HG02970 (cell line): ENCODE data around the gene CCDC30.
A peak's percentile ranks its signal among the peaks of the same experiment; 100 is the strongest.

Experiments used
- ATAC-seq: cut with Tn5 transposase; IDR thresholded peaks from one replicate; pipeline ENCODE4 v1.9.1; 2021; ENCODE audit warnings: mild to moderate bottlenecking, moderate library complexity, moderate number of reproducible peaks; ENCODE audit not compliant: unreplicated experiment, low FRiP score

Gene CCDC30

DNA sequence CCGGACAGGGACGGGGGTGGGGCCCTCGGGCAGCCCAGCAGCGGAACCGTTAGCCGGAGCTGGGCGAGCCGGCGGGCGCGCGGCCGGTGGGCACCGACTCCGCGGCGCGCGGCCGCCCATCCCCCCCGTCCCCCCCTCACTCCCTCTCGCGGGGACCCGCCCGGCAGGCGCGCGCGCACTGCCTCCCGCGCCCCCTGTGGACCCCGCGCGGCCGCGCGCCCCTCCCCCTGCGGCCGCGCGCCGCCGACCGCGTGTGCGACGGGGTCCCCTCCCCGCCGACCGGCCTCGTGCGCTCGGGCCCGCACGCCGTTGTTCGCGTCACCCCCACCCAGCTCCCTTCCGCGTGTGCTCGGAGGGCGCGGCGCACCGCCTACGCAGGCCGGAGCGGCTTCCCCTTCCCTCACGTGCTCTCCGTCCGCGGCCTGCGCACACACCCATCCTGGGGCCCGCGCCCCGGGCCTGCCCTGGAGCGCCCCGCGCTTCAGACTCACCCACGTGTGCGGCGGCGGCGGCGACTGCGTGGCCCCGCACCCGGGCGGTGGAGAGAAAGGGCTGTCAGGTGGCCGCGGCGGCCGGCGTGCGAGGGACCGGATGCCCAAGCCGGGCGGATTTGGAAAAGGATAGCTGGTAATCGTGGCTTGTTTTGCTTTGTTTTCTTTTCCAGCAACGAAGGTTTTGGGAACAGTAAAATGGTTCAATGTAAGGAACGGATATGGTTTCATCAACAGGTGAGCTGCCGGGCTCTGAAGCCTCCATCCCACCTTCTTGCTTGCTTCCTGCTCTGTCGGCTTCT is 219.8 kb downstream of the CCDC30 start:
- ATAC-seq: peak; percentile 37

DNA sequence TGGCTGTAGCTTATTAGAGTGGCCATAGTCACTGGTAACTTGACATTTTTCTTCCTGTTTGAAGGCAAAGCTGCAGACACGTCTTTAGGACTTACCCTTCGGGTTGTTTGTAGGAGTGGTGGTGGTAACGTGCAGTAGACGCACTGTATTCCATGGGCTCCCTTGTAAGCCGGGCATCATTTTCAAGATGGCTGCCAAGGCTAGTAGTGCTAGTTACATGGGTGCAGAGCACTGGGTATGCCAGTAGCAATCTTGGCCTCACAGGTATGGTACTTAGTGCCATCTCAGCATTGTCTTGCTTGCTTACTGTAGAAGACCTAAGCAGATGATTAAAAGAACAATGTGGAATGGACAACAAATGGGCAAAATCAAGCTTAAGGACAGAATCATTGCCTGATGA is 221.1 kb downstream of the CCDC30 start:
- ATAC-seq: no peak

DNA sequence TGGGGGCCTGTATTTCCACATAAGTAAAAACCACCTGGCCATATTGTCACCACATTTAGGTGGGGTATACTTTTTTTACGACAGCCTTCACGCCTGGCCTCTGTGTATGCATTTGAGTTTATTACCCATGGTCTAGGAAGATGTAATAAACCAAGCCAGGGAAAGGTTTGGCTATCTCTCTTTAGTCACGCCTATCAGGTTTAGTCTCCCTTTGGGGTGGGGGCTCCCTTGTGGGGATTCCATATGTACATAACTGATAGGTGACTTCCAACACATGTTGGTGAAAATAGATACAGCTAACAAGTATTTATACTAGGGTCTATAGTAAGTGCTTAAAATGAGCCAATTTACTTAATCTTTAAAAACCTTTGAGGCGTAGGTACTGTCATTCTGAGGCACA is 223.3 kb downstream of the CCDC30 start:
- no peak for ATAC-seq

DNA sequence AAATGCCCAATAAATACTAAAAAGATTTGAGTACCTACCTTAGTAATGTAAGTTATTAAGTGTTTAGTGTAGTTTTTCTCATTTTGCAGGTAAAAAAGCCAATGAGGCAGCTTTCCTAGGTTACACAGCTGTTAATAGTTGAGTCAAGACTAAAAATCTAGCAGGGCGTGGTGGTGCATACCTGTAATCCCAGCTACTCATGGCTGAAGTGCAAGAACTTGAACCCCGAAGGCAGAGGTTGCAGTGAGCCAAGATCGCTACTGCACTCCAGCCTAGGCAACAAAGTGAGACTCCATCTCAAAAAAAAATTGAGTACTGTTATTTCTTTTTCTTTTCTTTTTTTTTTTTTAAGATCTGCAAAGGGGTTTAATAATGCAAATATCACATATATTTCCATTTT is 226.8 kb downstream of the CCDC30 start:
- ATAC-seq: no peak

DNA sequence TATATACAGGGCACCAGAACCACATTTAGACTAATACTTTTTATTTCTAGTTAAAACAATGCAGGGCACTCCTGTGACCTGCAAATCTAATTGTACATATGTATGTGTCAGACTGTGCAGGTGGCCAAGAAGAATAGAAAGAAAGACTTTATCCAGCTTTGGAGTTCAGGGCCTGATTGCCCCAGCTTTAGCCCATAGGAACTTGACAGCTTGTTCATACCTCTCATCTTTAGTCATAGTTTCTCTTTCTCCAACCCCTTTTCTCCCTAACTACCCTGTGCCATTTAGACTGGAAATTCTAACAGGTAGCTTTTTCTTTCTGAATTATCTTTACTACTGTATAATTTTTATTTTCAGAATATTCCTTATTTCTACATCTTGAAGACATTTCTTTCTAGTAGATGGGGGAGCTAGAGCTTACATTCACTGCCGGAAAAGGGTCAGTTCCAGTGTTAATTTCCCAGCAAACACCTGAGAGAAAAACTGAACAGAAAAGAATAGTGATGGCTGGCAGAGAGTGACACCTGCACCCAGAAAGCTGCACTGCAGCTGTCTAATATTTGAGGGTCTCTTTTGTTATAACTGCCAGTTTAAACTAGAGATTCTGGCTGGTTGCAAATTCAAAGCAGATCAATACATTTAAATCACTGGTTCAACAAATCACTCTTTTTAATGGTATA is 227.5 kb downstream of the CCDC30 start:
- no peak for ATAC-seq

DNA sequence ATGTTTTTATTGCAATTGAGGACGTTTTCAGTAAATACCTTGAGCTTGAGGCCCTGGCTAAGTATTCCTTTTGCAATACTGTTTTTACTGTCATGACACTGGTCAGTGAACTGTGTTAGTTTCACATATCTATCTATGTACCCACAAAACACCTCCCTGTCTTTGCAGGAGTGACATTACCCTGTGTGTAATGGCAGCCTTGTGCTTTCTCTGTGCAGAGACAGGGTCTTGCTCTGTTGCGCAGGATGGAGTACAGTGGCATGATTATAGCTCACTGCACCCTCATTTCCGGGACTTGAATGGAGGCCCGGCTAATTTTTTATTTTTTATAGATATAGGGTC is 228.0 kb downstream of the CCDC30 start:
- ATAC-seq: no peak

DNA sequence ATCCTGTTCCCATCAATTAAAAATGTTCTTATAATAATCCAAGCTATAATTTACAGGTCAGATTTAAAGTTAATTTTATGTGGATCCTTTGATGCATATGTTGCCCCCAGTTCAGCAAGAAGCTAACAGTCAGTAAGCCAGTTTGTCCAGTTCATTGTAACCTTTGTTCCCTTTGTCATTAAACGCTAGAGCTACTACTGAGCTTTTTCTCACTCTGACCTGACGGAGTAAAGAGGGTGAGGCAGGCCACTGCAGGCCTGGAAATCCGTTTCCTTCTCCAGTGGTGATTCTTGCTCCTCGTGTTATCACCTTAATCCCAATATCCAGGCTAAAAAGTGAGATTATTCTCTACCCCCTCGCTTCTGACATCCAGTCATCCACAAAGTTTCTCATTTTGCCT is 229.4 kb downstream of the CCDC30 start:
- ATAC-seq: no peak

DNA sequence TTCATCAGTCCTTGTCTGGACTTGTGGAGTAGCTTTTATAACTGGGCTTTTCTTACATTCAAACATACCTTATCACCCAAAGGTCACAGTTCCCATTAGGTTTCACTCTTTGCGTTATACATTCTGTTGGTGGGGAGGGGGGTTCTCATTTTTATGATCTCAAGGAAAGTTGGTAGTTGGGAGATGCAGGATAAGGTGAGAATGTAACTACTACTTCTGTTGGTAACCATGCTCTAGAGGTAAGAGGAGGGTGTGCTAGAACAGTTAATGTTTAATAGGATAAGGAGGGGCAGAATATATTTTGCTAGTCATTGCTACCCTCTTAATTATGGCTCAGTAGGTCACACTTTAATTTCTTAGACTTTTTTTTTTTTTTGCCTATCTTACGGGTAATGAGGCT is 229.8 kb downstream of the CCDC30 start:
- ATAC-seq: no peak

DNA sequence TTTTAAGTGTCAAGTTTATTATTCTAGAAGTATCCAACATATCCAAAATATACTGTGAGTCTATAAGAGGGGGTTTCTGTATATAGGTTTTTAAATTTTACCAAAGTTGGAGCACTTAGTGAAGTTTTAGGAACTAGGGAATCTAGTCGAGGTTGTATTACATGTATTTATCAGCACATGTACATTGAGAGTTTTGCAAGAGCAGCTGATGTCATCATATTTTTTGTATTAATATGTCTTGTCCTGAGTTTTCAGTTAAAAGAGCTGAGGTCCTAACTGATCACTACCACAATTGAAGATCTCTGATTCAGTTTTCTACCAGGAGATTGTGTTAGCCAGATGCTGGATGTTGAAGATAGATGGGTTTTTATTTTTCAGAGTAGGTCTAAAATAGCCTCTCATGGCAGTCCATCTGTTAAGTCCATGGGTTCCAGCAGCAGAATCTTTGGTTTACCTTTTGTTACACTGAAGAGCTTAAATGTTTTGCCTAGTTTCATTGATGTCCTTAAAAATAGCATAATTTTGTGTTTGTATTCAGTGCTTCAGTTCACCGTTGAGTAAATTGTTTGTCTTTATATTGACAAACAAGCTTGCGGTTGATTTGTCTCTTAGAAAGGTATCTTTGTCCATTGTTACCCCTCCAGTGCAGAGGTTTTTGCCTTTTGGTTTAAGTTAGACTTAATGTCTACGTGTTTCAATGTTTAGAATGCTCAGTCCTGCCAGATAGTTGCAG is 235.2 kb downstream of the CCDC30 start:
- no peak for ATAC-seq

DNA sequence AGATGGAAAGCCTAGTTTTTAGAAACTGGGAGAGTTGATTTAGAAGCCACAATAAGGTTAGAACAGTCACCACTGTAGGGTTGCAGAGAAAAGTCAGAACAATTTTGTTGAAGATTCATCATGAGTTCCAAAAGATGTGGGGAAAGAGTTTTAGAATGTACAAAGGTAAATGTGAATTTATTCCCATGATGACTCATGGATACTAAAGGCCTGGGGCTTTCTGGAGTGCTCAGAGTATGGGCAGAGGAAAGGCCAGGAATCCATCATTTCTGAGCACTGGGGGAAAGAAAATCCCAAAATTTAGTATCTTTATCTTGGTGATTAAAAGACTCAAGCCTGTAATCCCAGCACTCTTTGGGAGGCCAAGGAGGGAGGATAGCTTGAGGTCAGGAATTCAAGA is 236.9 kb downstream of the CCDC30 start:
- no peak for ATAC-seq

DNA sequence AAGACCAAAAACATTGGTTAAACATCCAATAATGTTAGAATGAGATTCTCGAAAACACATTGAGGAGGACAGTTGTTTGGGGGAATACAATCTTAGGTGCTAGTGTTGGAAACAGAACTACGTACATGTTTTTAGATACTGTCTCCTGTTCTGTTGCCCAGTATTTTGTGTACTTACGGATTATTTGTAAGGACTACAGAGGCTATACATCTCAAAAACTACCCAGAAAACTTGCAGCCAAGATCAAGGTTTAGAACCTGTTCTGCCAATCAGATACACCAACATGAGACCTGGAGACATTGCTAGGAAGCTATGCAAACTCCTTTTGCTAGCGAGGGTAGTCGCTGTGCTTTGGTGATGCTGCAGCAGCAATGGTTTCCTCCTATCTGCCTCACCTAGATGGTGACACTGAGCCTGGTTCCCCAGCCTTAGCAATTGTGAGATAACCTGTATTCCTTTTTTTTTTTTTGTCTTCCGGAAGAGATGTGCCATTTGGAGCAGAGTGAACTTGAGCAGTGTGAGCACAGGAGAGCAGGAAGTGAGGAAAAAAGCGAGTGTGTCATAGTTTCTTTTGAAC is 240.9 kb downstream of the CCDC30 start:
- no peak for ATAC-seq
